GM13977 (cell line): ENCODE data around the gene ERRFI1.

ENCODE experiments used
- DNase-seq: peaks from one replicate; pipeline ENCODE4 v3.0.0; 2012; ENCODE audit warnings: low spot score
- CTCF ChIP-seq: IDR thresholded peaks from 2 replicates; pipeline ENCODE4 v1.5.1; 2012; ENCODE audit warnings: mild to moderate bottlenecking, control low read depth; ENCODE audit not compliant: insufficient read depth; ENCODE audit errors: extremely low read depth, missing control alignments
- in situ Hi-C: fragments of 300-500 bp; cut with MboI; formaldehyde crosslinking; loops from one replicate; pipeline ENCODE4 v1.12.0; 2022; ENCODE audit warnings: low sequenced_read_pairs, low pct_unique_long_range_greater_than_20kb, mixed read lengths, inconsistent platforms; ENCODE audit not compliant: unreplicated experiment

The ERRFI1 gene

GRCh38 chr1:8024329-8024728, 1.8 kb downstream of the ERRFI1 start:
- in situ Hi-C loops, result no loop called here
- no peak for DNase-seq
- no peak for TF ChIP-seq CTCF

GRCh38 chr1:8023995-8024313, 2.2 kb downstream of the ERRFI1 start:
- no peak for DNase-seq
- TF ChIP-seq CTCF, result no peak
- in situ Hi-C loops, result no loop called here

- no peak for TF ChIP-seq CTCF
- in situ Hi-C loops, result no loop called here
- no peak for DNase-seq
Observed at GRCh38 chr1:8023287-8023994, 2.7 kb downstream of the ERRFI1 start.

- DNase-seq, result no peak
- in situ Hi-C loops, result no loop called here
- no peak for TF ChIP-seq CTCF
Observed at GRCh38 chr1:8022395-8023286, 3.5 kb downstream of the ERRFI1 start.

GRCh38 chr1:8021676-8022266, 4.3 kb downstream of the ERRFI1 start:
- no peak for DNase-seq
- in situ Hi-C loops, result no loop called here
- no peak for TF ChIP-seq CTCF

- TF ChIP-seq CTCF, result no peak
- no peak for DNase-seq
- in situ Hi-C loops, result no loop called here
Observed at GRCh38 chr1:8020032-8020431, 6.1 kb downstream of the ERRFI1 start.
